H1 (cell line): ENCODE data around the gene PSPH. TPM values are rescaled to one million over a fixed set of nuclear protein-coding genes. Genes with fewer than 3 reads are reported as not detected.

Experiments used
- CTCF ChIA-PET: fragments of 300-600 bp; sonication (Branson Sonifier 250); formaldehyde crosslinking; loops from one replicate; lab custom pipeline; 2021; ENCODE audit not compliant: partially characterized antibody; lab: Charles Lee
- POLR2A ChIA-PET: fragments of 300-600 bp; sonication (Branson Sonifier 250); formaldehyde crosslinking; loops from one replicate; lab custom pipeline; 2021; ENCODE audit warnings: inconsistent platforms; ENCODE audit not compliant: partially characterized antibody; lab: Charles Lee
- DNase-seq, 2 experiments: peaks; one replicate each; pipeline versions ENCODE4 v3.0.0 to v3.0.0-alpha.2; 2010 to 2022; ENCODE audit warnings: low spot score in 2 of 2, low read depth in 1 of 2, mixed read lengths in 1 of 2
- FAIRE-seq: peaks from 2 replicates; lab custom pipeline; 2011; peaks lifted over from hg19 to GRCh38; lab: Jason Lieb, UNC
- H2AFZ ChIP-seq: 2 replicates; pipeline ENCODE4 v1.8.1; 2012; ENCODE audit warnings: low read length, inconsistent platforms
- H2AK5ac ChIP-seq: 2 replicates; pipeline ENCODE4 v1.6.1; 2013; ENCODE audit warnings: low read depth, low read length
- H2BK120ac ChIP-seq: replicated peaks from 2 replicates; pipeline ENCODE3; 2013; ENCODE audit warnings: low read depth, low read length, inconsistent platforms
- H2BK12ac ChIP-seq: 2 replicates; pipeline ENCODE4 v1.6.1; 2013; ENCODE audit warnings: low read depth, low read length
- H2BK15ac ChIP-seq: 2 replicates; pipeline ENCODE4 v1.6.1; 2013; ENCODE audit warnings: low read length
- H2BK20ac ChIP-seq: 2 replicates; pipeline ENCODE4 v1.6.1; 2013; ENCODE audit warnings: low read length
- H2BK5ac ChIP-seq: 2 replicates; pipeline ENCODE4 v1.6.1; 2013; ENCODE audit warnings: low read depth, low read length
- H3K14ac ChIP-seq: 2 replicates; pipeline ENCODE4 v1.6.1; 2013; ENCODE audit warnings: inconsistent platforms; ENCODE audit not compliant: insufficient read length
- H3K18ac ChIP-seq: 2 replicates; pipeline ENCODE4 v1.6.1; 2013; ENCODE audit warnings: low read length; ENCODE audit errors: extremely low read depth
- H3K23ac ChIP-seq: 2 replicates; pipeline ENCODE4 v1.6.1; 2013; ENCODE audit warnings: inconsistent platforms; ENCODE audit not compliant: insufficient read length
- H3K23me2 ChIP-seq: 2 replicates; pipeline ENCODE4 v1.6.1; 2013; ENCODE audit warnings: low read depth, low read length
- H3K27ac ChIP-seq: 2 replicates; pipeline ENCODE4 v1.6.1; 2011; ENCODE audit warnings: low read depth, low read length, inconsistent platforms
- H3K27me3 ChIP-seq, 4 experiments: replicated peaks in 1 of 4; 1 replicate in 1 of 4; 2 replicates in 3 of 4; pipeline versions ENCODE4 v1.6.1 to v1.8.1; 2011 to 2013; ENCODE audit warnings: low read length in 3 of 4, mild to moderate bottlenecking in 3 of 4, inconsistent platforms in 2 of 4, mixed read lengths in 2 of 4, moderate library complexity in 1 of 4; ENCODE audit not compliant: control insufficient read depth in 3 of 4, insufficient read depth in 3 of 4; ENCODE audit errors: extremely low read depth in 1 of 4
- H3K36me3 ChIP-seq, 4 experiments: 2 replicates each; pipeline versions ENCODE4 v1.6.1 to v1.8.1; 2011 to 2013; ENCODE audit warnings: mild to moderate bottlenecking in 4 of 4, low read length in 3 of 4, moderate library complexity in 2 of 4, control low read depth in 1 of 4, inconsistent platforms in 1 of 4; ENCODE audit not compliant: insufficient read depth in 4 of 4, control insufficient read depth in 2 of 4
- H3K4ac ChIP-seq: replicated peaks from 2 replicates; pipeline ENCODE3; 2013; ENCODE audit warnings: low read length, low read depth, mixed read lengths, inconsistent platforms; ENCODE audit not compliant: insufficient read length
- H3K4me1 ChIP-seq, 4 experiments: replicated peaks in 1 of 4; 1 replicate in 1 of 4; 2 replicates in 3 of 4; pipeline versions ENCODE4 v1.6.1 to v1.8.1; 2011 to 2013; ENCODE audit warnings: low read length in 3 of 4, inconsistent platforms in 2 of 4, mixed read lengths in 1 of 4; ENCODE audit not compliant: insufficient read depth in 4 of 4, control insufficient read depth in 3 of 4
- H3K4me2 ChIP-seq, 2 experiments: 2 replicates each; pipeline versions ENCODE4 v1.6.1 to v1.8.1; 2011 to 2013; ENCODE audit warnings: low read depth in 2 of 2, low read length in 2 of 2, control low read depth in 1 of 2, inconsistent platforms in 1 of 2, mild to moderate bottlenecking in 1 of 2; ENCODE audit not compliant: insufficient read depth in 1 of 2
- H3K4me3 ChIP-seq, 4 experiments: fragments of 200-600, 300-600 bp in 1 of 4; sonication (generic), shearing (Covaris generic), sonication (Bioruptor Twin) in 1 of 4; 2 replicates each; pipeline versions ENCODE4 v1.5.1 to v1.8.1; 2011 to 2016; ENCODE audit warnings: low read length in 4 of 4, low read depth in 3 of 4, control low read depth in 2 of 4, inconsistent platforms in 2 of 4, mild to moderate bottlenecking in 2 of 4, mixed read lengths in 1 of 4, moderate library complexity in 1 of 4; ENCODE audit not compliant: insufficient read depth in 2 of 4; ENCODE audit errors: extremely low read depth in 1 of 4
- H3K56ac ChIP-seq: replicated peaks from 2 replicates; pipeline ENCODE3; 2013; ENCODE audit warnings: low read depth, mild to moderate bottlenecking, mixed read lengths, low read length, inconsistent platforms; ENCODE audit not compliant: insufficient read length
- H3K79me1 ChIP-seq: 2 replicates; pipeline ENCODE4 v1.6.1; 2013; ENCODE audit warnings: low read depth, low read length, control low read depth
- H3K79me2 ChIP-seq, 2 experiments: 2 replicates each; pipeline versions ENCODE4 v1.6.1 to v1.8.1; 2012 to 2013; ENCODE audit warnings: low read length in 2 of 2, mild to moderate bottlenecking in 2 of 2, inconsistent platforms in 1 of 2; ENCODE audit not compliant: insufficient read depth in 2 of 2, control insufficient read depth in 1 of 2
- H3K9ac ChIP-seq, 4 experiments: replicated peaks in 1 of 4; 1 replicate in 1 of 4; 2 replicates in 3 of 4; pipeline versions ENCODE4 v1.6.1 to v1.8.1; 2011 to 2013; ENCODE audit warnings: low read depth in 3 of 4, low read length in 3 of 4, control low read depth in 2 of 4, mild to moderate bottlenecking in 2 of 4, moderate library complexity in 2 of 4, inconsistent platforms in 1 of 4; ENCODE audit errors: extremely low read depth in 1 of 4
- H3K9me3 ChIP-seq, 2 experiments: 2 replicates each; pipeline versions ENCODE4 v1.6.1 to v1.8.1; 2012 to 2013; ENCODE audit warnings: mild to moderate bottlenecking in 2 of 2, moderate library complexity in 2 of 2, control low read depth in 1 of 2, inconsistent platforms in 1 of 2, low read depth in 1 of 2, low read length in 1 of 2, mixed read lengths in 1 of 2; ENCODE audit not compliant: insufficient read depth in 2 of 2
- H4K20me1 ChIP-seq, 2 experiments: replicated peaks in 1 of 2; 2 replicates each; pipeline versions ENCODE3 to v1.8.1; 2011 to 2013; ENCODE audit warnings: inconsistent platforms in 2 of 2, low read length in 2 of 2, mild to moderate bottlenecking in 1 of 2; ENCODE audit not compliant: insufficient read depth in 2 of 2, control insufficient read depth in 1 of 2
- H4K5ac ChIP-seq: 2 replicates; pipeline ENCODE4 v1.6.1; 2013; ENCODE audit warnings: low read length, low read depth, mixed read lengths, inconsistent platforms; ENCODE audit not compliant: insufficient read length
- H4K8ac ChIP-seq: 2 replicates; pipeline ENCODE4 v1.8.0; 2013; ENCODE audit warnings: mild to moderate bottlenecking, moderate library complexity, low read length, inconsistent platforms; ENCODE audit not compliant: insufficient read depth; ENCODE audit errors: extremely low read depth
- H4K91ac ChIP-seq: replicated peaks from 2 replicates; pipeline ENCODE3; 2013; ENCODE audit warnings: low read length, mixed read lengths, inconsistent platforms; ENCODE audit not compliant: insufficient read length
- CHD2 ChIP-seq: IDR thresholded peaks from 2 replicates; pipeline ENCODE4 v1.6.1; 2012; ENCODE audit warnings: low read length, improper control_type of control experiment
- CTBP2 ChIP-seq: IDR thresholded peaks from 2 replicates; pipeline ENCODE4 v1.7.0; 2011; ENCODE audit warnings: borderline replicate concordance, mild to moderate bottlenecking, moderate library complexity, mixed read lengths, low read length; ENCODE audit not compliant: insufficient read depth, insufficient read length
- GABPA ChIP-seq: IDR thresholded peaks from 2 replicates; pipeline ENCODE4 v1.6.1; 2011; ENCODE audit warnings: mild to moderate bottlenecking, low read length, moderate library complexity, borderline replicate concordance; ENCODE audit not compliant: insufficient read depth
- POLR2AphosphoS5 ChIP-seq: IDR thresholded peaks from 2 replicates; pipeline ENCODE4 v1.6.1; 2011; ENCODE audit warnings: low read depth, low read length
- RXRA ChIP-seq: IDR thresholded peaks from 2 replicates; pipeline ENCODE4 v1.6.1; 2011; ENCODE audit warnings: low read depth, mild to moderate bottlenecking, low read length, moderate library complexity; ENCODE audit not compliant: insufficient read depth
- SP1 ChIP-seq: IDR thresholded peaks from 2 replicates; pipeline ENCODE4 v1.6.1; 2011; ENCODE audit warnings: low read depth, low read length
- TEAD4 ChIP-seq: IDR thresholded peaks from 2 replicates; pipeline ENCODE4 v1.6.1; 2012; ENCODE audit warnings: low read depth, low read length, inconsistent platforms, mixed read lengths
- WGBS, 2 experiments: shearing (Covaris generic) in 1 of 2; methylation state at CpG; one replicate each; pipeline versions ENCODE4 v1.1.6 to v1.1.7; 2013 to 2015; ENCODE audit warnings: low lambda C conversion rate in 2 of 2, mixed read lengths in 2 of 2, inconsistent platforms in 1 of 2, low coverage in 1 of 2, missing lambda C conversion rate in 1 of 2; ENCODE audit not compliant: insufficient replicate concordance in 2 of 2, insufficient coverage in 1 of 2, insufficient read length in 1 of 2; ENCODE audit errors: extremely low coverage in 1 of 2, missing lambda C conversion rate in 1 of 2; 5-methylcytosine and 5-hydroxymethylcytosine counted together
- polyA plus RNA-seq, 7 experiments: library from polyadenylated mRNA; depleted of rRNA in 3 of 7; stranded (reverse) in 5 of 7; unstranded in 2 of 7; fragments of >200 nt in 5 of 7; fragments of 200-250 nt in 2 of 7; gene quantifications; 1 replicate in 5 of 7; 2 replicates in 1 of 7; 4 replicates in 1 of 7; pipeline versions ENCODE4 v1.2.1 to v1.2.3, GENCODE V29; 2011 to 2013; ENCODE audit warnings: missing spikeins in 2 of 7, mixed read lengths in 2 of 7
- total RNA-seq: library from RNA; stranded (reverse); fragmentation: NEBNext Ultra II Directional; extraction: Animal tissue kit (Norgen Biotek cat#: 25700); gene quantifications from 2 replicates; pipeline ENCODE4 v1.2.1, GENCODE V29; 2021
- TF ChIP-seq, protein P1 (sequence below): IDR thresholded peaks from 2 replicates; pipeline ENCODE4 v1.6.1; 2012; ENCODE audit warnings: inconsistent platforms

PSPH gene
- total and polyA plus RNA-seq, 2 of the 8 experiments (the other 6 are each of a cell fraction or from before 2014, with no cell fraction given), result 31.0 to 64.8 TPM

DNA sequence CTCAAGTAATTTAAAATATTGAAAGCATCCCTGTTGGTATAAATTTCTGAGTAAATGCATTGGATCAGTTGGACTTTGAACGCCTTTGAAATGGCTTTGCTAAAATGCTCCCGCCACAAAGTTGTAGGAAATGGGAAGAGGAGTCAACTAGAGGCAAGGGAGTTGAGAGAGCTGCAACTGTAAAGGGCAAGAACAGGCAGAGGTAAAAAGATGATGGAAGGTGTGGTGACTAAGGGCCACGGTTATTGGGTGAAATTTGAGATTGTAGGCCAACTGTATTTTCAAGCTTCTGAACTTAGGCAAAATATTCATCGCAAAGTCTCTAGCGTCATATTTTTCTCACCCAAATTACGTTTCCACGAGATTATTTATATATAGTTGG lies 12.2 kb upstream of the PSPH start:
- H4K20me1 ChIP-seq, result no peaks in the 10 kb centered on the region
- peaks cover 0 to 5% of the 10 kb centered on the region in 2 experiments; a peak in 2 of 4 replicates for H3K79me2 ChIP-seq
- no peak for DNase-seq
- peak overlapping the region; percentile 41 to 75; a peak in 3 of 4 replicates for H3K4me2 ChIP-seq
- WGBS, 2 experiments, result 84% methylated on average over 7 of the region's 7 CpGs; no CpG with 5 or more reads in 1 of the 2 experiments
- H3K23me2 ChIP-seq, result no peaks in the 10 kb centered on the region
- H2BK15ac ChIP-seq, result no peak overlapping the region
- H3K4me3 ChIP-seq, result peak overlapping the region in 2 of 4 experiments; percentile 76 to 83; a peak in 4 of 8 replicates
- H3K4me1 ChIP-seq, result peaks cover 0 to 6% (median 0%) of the 10 kb centered on the region in 4 experiments; a peak in 1 of 7 replicates
- no peak overlapping the region for H3K23ac ChIP-seq
- peak overlapping the region in 1 of 4 experiments; percentile 88; a peak in 1 of 7 replicates for H3K9ac ChIP-seq
- H4K8ac ChIP-seq, result no peak overlapping the region
- TF ChIP-seq RXRA, result no peak
- no peak for TF ChIP-seq GABPA
- TF ChIP-seq, protein P1, sequence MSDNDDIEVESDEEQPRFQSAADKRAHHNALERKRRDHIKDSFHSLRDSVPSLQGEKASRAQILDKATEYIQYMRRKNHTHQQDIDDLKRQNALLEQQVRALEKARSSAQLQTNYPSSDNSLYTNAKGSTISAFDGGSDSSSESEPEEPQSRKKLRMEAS, result no peak
- peak; percentile 52; the same call in 1 of the 2 replicates for TF ChIP-seq POLR2AphosphoS5
- TF ChIP-seq TEAD4, result no peak
- TF ChIP-seq CHD2, result no peak
- no peak for TF ChIP-seq CTBP2
- peak; percentile 6; the same call in 1 of the 2 replicates for TF ChIP-seq SP1
- H2AFZ ChIP-seq, result no peak overlapping the region
- no peak overlapping the region for H2AK5ac ChIP-seq
- no peaks in the 10 kb centered on the region for H3K79me1 ChIP-seq
- H3K18ac ChIP-seq, result no peak overlapping the region
- no peak overlapping the region for H4K5ac ChIP-seq
- no peak overlapping the region for H2BK12ac ChIP-seq
- H3K56ac ChIP-seq, result no peak overlapping the region
- H3K9me3 ChIP-seq, result no peaks in the 10 kb centered on the region
- no peak overlapping the region for H3K4ac ChIP-seq
- H2BK20ac ChIP-seq, result no peak overlapping the region
- H3K36me3 ChIP-seq, result peaks cover 15 to 56% (median 43%) of the 10 kb centered on the region in 4 experiments
- POLR2A ChIA-PET, result interaction anchor here (1.0 to 44.4 kb wide), 9 partner anchors 9 to 98 kb away, joined by 3 to 869 read pairs (median 7); partner anchors contain the start of genes CCT6A and PSPH
- CTCF ChIA-PET, result interaction anchor here (0.6 kb wide), 1 partner anchor 15 kb away, joined by 3 read pairs; no protein-coding TSS in a partner anchor
- H4K91ac ChIP-seq, result no peak overlapping the region
- FAIRE-seq, result no peak
- peak overlapping the region; percentile 24; the same call in 1 of the 2 replicates for H3K27ac ChIP-seq
- no peak overlapping the region for H2BK5ac ChIP-seq
- H3K27me3 ChIP-seq, result no peaks in the 10 kb centered on the region
- H3K14ac ChIP-seq, result no peak overlapping the region
- H2BK120ac ChIP-seq, result no peak overlapping the region
